Measurements from ENCODE around the gene NRCAM.
"Not testable (repeated sequence)": the region's sequence is repeated elsewhere in the genome, so short reads cannot be mapped to it uniquely, and the experiment has no call there.

GRCh38 chr7:108466322-108466721, 10.1 kb upstream of the NRCAM start:
- not testable (repeated sequence) for TF ChIP-seq CTCF, EP300, POLR2A, POLR2AphosphoS5 (IDR thresholded peaks at IDR 0.05)

Data from sigmoid colon (tissue), 4 donors.